ENCODE results near the gene TMEM184B.
A peak's percentile ranks its signal among the peaks of the same experiment; 100 is the strongest.

The TMEM184B gene

DNA sequence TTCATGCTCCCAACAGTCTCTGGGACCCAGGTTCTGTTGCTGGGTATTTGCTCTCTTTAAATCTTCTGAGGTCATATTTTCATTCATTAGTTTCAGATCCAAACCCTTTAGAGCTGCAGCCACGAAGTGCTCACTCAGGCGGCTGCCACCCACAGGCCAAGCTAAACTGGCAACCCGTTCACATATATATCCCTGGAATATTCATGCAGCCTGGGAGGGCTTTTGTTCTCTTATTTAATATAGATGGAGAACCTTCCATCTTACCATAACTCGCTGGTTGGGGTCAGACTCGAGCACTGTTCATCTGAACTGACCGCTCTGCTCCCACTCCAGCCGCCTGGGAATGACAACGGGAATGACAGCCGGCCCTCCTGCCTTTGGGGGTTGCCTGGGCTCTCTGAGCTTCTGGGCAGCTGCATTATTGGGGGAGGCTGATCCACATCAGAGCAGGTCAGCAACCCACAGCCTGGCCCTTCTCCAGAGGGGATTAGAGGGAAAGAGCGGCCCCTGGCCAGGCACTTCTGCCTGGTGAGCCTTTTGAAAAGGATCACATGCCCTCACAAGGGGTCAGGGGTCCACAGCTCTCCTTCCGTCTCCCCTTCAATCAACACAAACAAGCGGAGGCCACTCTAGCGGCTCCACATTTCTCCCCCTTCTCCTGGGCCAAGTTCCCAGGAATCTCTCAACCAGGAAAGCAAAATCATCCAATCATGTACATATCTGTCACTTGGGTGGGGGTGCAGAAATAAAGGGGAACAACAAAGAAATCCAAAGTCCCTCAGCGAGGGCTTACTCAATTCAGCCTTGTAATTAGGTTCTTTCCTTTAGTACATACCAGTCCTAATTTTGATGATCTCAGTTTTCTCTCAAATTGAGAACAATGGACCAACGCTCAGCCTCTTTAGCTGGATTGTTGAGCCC is 11.8 kb downstream of the TMEM184B start:
- peaks cover 25% of the 10 kb centered on the region for H3K4me1 ChIP-seq (ENCODE audit: control insufficient read depth, low read length)
- no peak for TF ChIP-seq EZH2phosphoT487 (IDR thresholded peaks at IDR 0.05; ENCODE audit: borderline replicate concordance, low read length)
- TF ChIP-seq, protein P1, sequence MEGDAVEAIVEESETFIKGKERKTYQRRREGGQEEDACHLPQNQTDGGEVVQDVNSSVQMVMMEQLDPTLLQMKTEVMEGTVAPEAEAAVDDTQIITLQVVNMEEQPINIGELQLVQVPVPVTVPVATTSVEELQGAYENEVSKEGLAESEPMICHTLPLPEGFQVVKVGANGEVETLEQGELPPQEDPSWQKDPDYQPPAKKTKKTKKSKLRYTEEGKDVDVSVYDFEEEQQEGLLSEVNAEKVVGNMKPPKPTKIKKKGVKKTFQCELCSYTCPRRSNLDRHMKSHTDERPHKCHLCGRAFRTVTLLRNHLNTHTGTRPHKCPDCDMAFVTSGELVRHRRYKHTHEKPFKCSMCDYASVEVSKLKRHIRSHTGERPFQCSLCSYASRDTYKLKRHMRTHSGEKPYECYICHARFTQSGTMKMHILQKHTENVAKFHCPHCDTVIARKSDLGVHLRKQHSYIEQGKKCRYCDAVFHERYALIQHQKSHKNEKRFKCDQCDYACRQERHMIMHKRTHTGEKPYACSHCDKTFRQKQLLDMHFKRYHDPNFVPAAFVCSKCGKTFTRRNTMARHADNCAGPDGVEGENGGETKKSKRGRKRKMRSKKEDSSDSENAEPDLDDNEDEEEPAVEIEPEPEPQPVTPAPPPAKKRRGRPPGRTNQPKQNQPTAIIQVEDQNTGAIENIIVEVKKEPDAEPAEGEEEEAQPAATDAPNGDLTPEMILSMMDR (IDR thresholded peaks at IDR 0.05; ENCODE audit: low read depth, low read length, poor library complexity, severe bottlenecking) = no peak
- H3K79me2 ChIP-seq (ENCODE audit: control insufficient read depth, low read length) = no peaks in the 10 kb centered on the region
- peak overlapping the region; percentile 41 for H3K4me2 ChIP-seq (ENCODE audit: low read length)
- H3K27ac ChIP-seq (ENCODE audit: low read depth, low read length) = peak overlapping the region; percentile 15
- H3K4me3 ChIP-seq (ENCODE audit: low read length) = no peak overlapping the region
- no peaks in the 10 kb centered on the region for H3K9me3 ChIP-seq (ENCODE audit: control insufficient read depth, insufficient read depth, low read length)
- no peaks in the 10 kb centered on the region for H3K36me3 ChIP-seq (ENCODE audit: control insufficient read depth, low read length)
- no peaks in the 10 kb centered on the region for H3K27me3 ChIP-seq (ENCODE audit: control insufficient read depth, low read length)
- no peaks in the 10 kb centered on the region; the same call in 1 of the 2 replicates for H4K20me1 ChIP-seq (ENCODE audit: control insufficient read depth, insufficient read depth, low read depth, low read length)
- no peaks in the 10 kb centered on the region for H3K9me2 ChIP-seq (replicated peaks; ENCODE audit: control insufficient read depth, low read length)
- peaks cover 12% of the 10 kb centered on the region for H3F3A ChIP-seq (ENCODE audit: control insufficient read depth, insufficient read depth)

- H3K79me2 ChIP-seq (ENCODE audit: control insufficient read depth, low read length) = no peaks in the 10 kb centered on the region
- TF ChIP-seq, protein P1 (IDR thresholded peaks at IDR 0.05; ENCODE audit: low read depth, low read length, poor library complexity, severe bottlenecking) = no peak
- H3K27ac ChIP-seq (ENCODE audit: low read depth, low read length) = no peak overlapping the region
- no peaks in the 10 kb centered on the region for H3K9me2 ChIP-seq (replicated peaks; ENCODE audit: control insufficient read depth, low read length)
- H3K4me1 ChIP-seq (ENCODE audit: control insufficient read depth, low read length) = peaks cover 25% of the 10 kb centered on the region
- no peak overlapping the region for H3K4me3 ChIP-seq (ENCODE audit: low read length)
- peaks cover 2% of the 10 kb centered on the region; the same call in 1 of the 2 replicates for H4K20me1 ChIP-seq (ENCODE audit: control insufficient read depth, insufficient read depth, low read depth, low read length)
- peak overlapping the region; percentile 41 for H3K4me2 ChIP-seq (ENCODE audit: low read length)
- no peaks in the 10 kb centered on the region for H3K27me3 ChIP-seq (ENCODE audit: control insufficient read depth, low read length)
- H3K9me3 ChIP-seq (ENCODE audit: control insufficient read depth, insufficient read depth, low read length) = no peaks in the 10 kb centered on the region
- no peaks in the 10 kb centered on the region for H3K36me3 ChIP-seq (ENCODE audit: control insufficient read depth, low read length)
- peaks cover 12% of the 10 kb centered on the region for H3F3A ChIP-seq (ENCODE audit: control insufficient read depth, insufficient read depth)
Measured at GRCh38 chr22:38259370-38259769, 13.4 kb downstream of the TMEM184B start.

- no peaks in the 10 kb centered on the region for H3K9me2 ChIP-seq (replicated peaks; ENCODE audit: control insufficient read depth, low read length)
- peaks cover 25% of the 10 kb centered on the region for H3K4me1 ChIP-seq (ENCODE audit: control insufficient read depth, low read length)
Measured at GRCh38 chr22:38258895-38259294, 13.9 kb downstream of the TMEM184B start.

More at GRCh38 chr22:38258895-38259294, 13.9 kb downstream of the TMEM184B start:
- Histone ChIP-seq H3K4me2 (ENCODE audit: low read length) (no peak overlapping the region), H3K4me3 (ENCODE audit: low read length) (no peak overlapping the region), H3K79me2 (ENCODE audit: control insufficient read depth, low read length) (no peaks in the 10 kb centered on the region), H3K27me3 (ENCODE audit: control insufficient read depth, low read length) (no peaks in the 10 kb centered on the region), H4K20me1 (ENCODE audit: control insufficient read depth, insufficient read depth, low read depth, low read length) (peaks cover 2% of the 10 kb centered on the region; the same call in 1 of the 2 replicates), H3F3A (ENCODE audit: control insufficient read depth, insufficient read depth) (peaks cover 12% of the 10 kb centered on the region), H3K36me3 (ENCODE audit: control insufficient read depth, low read length) (no peaks in the 10 kb centered on the region), H3K27ac (ENCODE audit: low read depth, low read length) (no peak overlapping the region), H3K9me3 (ENCODE audit: control insufficient read depth, insufficient read depth, low read length) (no peaks in the 10 kb centered on the region)
- TF ChIP-seq EZH2phosphoT487 (IDR thresholded peaks at IDR 0.05; ENCODE audit: borderline replicate concordance, low read length) = no peak
- TF ChIP-seq, protein P1 (IDR thresholded peaks at IDR 0.05; ENCODE audit: low read depth, low read length, poor library complexity, severe bottlenecking) = no peak
